H1 (cell line): ENCODE results near the gene LRATD1. TPM values are rescaled to one million over a fixed set of nuclear protein-coding genes. Genes with fewer than 3 reads are reported as not detected.

ENCODE experiments used
- ASH2L ChIP-seq: fragments of 200-600, 300-600 bp; sonication (generic); IDR thresholded peaks from one replicate; pipeline ENCODE4 v1.7.1; 2017; ENCODE audit warnings: low read length
- ATF2 ChIP-seq: IDR thresholded peaks from 2 replicates; pipeline ENCODE4 v1.6.1; 2012; ENCODE audit warnings: low read length, inconsistent platforms
- CREB1 ChIP-seq: IDR thresholded peaks from 2 replicates; pipeline ENCODE4 v1.6.1; 2012; ENCODE audit warnings: inconsistent platforms
- CTBP2 ChIP-seq: IDR thresholded peaks from 2 replicates; pipeline ENCODE4 v1.7.0; 2011; ENCODE audit warnings: borderline replicate concordance, mild to moderate bottlenecking, moderate library complexity, mixed read lengths, low read length; ENCODE audit not compliant: insufficient read depth, insufficient read length
- KDM5A ChIP-seq: fragments of 200-600 bp; IDR thresholded peaks from 2 replicates; pipeline ENCODE4 v1.7.1; 2012; ENCODE audit warnings: mild to moderate bottlenecking, low read length, inconsistent platforms, mixed read lengths
- RBBP5 ChIP-seq: IDR thresholded peaks from 2 replicates; pipeline ENCODE4 v1.7.1; 2012; ENCODE audit warnings: low read depth, mild to moderate bottlenecking, inconsistent platforms, low read length, moderate library complexity, borderline replicate concordance
- RXRA ChIP-seq: IDR thresholded peaks from 2 replicates; pipeline ENCODE4 v1.6.1; 2011; ENCODE audit warnings: low read depth, mild to moderate bottlenecking, low read length, moderate library complexity; ENCODE audit not compliant: insufficient read depth
- polyA plus RNA-seq, 7 experiments: library from polyadenylated mRNA; depleted of rRNA in 3 of 7; stranded (reverse) in 5 of 7; unstranded in 2 of 7; fragments of >200 nt in 5 of 7; fragments of 200-250 nt in 2 of 7; gene quantifications; 1 replicate in 5 of 7; 2 replicates in 1 of 7; 4 replicates in 1 of 7; pipeline versions ENCODE4 v1.2.1 to v1.2.3, GENCODE V29; 2011 to 2013; ENCODE audit warnings: missing spikeins in 2 of 7, mixed read lengths in 2 of 7
- total RNA-seq: library from RNA; stranded (reverse); fragmentation: NEBNext Ultra II Directional; extraction: Animal tissue kit (Norgen Biotek cat#: 25700); gene quantifications from 2 replicates; pipeline ENCODE4 v1.2.1, GENCODE V29; 2021
- TF ChIP-seq, protein P1 (sequence below): fragments of 300-600 bp; sonication (generic); IDR thresholded peaks from 2 replicates; pipeline ENCODE4 v1.7.1; 2012; ENCODE audit warnings: low read length, moderate library complexity, mild to moderate bottlenecking, inconsistent platforms; ENCODE audit not compliant: insufficient replicate concordance

The LRATD1 gene
- total and polyA plus RNA-seq, 2 of the 8 experiments (the other 6 are each of a cell fraction or from before 2014, with no cell fraction given), result 1.2 to 2.3 TPM

DNA sequence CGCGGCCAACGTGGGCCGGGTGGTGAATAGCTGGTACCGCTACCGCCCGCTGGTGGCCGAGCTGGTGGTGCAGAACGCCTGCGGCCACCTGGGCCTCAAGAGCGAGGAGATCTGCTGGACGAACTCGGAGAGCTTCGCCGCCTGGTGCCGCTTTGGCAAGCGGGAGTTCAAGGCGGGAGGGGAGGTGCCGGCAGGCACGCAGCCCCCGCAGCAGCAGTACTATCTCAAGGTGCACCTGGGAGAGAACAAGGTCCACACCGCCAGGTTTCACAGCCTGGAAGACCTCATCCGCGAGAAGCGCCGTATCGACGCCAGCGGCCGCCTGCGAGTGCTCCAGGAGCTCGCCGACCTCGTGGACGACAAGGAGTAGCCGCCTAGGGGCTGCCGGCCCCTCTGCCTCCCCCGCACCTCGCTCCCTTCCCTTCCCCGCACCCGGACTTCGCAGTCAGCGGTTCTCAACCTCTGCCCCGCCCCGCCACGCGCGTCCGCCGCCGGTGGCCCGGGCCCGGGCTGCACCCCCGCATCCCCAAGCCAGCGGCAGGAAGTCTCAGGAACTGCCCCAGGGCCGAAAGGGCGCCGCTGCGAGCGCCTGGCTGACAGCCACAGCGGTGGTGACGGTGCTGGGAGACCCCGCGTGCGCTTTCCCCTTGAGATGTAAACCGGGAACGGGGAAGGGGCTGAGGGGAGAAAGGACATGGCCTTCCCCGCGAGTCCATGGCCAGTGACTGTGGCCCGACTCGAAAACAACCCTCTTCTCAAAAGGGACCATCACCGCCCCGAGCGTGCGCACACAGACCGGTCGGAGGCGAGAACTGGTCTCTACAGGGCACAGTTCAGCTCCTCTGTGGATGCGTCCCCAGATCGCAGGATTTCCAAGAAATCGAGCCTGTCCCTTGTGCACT, 2.2 kb downstream of the LRATD1 start (continued):
- TF ChIP-seq, protein P1, sequence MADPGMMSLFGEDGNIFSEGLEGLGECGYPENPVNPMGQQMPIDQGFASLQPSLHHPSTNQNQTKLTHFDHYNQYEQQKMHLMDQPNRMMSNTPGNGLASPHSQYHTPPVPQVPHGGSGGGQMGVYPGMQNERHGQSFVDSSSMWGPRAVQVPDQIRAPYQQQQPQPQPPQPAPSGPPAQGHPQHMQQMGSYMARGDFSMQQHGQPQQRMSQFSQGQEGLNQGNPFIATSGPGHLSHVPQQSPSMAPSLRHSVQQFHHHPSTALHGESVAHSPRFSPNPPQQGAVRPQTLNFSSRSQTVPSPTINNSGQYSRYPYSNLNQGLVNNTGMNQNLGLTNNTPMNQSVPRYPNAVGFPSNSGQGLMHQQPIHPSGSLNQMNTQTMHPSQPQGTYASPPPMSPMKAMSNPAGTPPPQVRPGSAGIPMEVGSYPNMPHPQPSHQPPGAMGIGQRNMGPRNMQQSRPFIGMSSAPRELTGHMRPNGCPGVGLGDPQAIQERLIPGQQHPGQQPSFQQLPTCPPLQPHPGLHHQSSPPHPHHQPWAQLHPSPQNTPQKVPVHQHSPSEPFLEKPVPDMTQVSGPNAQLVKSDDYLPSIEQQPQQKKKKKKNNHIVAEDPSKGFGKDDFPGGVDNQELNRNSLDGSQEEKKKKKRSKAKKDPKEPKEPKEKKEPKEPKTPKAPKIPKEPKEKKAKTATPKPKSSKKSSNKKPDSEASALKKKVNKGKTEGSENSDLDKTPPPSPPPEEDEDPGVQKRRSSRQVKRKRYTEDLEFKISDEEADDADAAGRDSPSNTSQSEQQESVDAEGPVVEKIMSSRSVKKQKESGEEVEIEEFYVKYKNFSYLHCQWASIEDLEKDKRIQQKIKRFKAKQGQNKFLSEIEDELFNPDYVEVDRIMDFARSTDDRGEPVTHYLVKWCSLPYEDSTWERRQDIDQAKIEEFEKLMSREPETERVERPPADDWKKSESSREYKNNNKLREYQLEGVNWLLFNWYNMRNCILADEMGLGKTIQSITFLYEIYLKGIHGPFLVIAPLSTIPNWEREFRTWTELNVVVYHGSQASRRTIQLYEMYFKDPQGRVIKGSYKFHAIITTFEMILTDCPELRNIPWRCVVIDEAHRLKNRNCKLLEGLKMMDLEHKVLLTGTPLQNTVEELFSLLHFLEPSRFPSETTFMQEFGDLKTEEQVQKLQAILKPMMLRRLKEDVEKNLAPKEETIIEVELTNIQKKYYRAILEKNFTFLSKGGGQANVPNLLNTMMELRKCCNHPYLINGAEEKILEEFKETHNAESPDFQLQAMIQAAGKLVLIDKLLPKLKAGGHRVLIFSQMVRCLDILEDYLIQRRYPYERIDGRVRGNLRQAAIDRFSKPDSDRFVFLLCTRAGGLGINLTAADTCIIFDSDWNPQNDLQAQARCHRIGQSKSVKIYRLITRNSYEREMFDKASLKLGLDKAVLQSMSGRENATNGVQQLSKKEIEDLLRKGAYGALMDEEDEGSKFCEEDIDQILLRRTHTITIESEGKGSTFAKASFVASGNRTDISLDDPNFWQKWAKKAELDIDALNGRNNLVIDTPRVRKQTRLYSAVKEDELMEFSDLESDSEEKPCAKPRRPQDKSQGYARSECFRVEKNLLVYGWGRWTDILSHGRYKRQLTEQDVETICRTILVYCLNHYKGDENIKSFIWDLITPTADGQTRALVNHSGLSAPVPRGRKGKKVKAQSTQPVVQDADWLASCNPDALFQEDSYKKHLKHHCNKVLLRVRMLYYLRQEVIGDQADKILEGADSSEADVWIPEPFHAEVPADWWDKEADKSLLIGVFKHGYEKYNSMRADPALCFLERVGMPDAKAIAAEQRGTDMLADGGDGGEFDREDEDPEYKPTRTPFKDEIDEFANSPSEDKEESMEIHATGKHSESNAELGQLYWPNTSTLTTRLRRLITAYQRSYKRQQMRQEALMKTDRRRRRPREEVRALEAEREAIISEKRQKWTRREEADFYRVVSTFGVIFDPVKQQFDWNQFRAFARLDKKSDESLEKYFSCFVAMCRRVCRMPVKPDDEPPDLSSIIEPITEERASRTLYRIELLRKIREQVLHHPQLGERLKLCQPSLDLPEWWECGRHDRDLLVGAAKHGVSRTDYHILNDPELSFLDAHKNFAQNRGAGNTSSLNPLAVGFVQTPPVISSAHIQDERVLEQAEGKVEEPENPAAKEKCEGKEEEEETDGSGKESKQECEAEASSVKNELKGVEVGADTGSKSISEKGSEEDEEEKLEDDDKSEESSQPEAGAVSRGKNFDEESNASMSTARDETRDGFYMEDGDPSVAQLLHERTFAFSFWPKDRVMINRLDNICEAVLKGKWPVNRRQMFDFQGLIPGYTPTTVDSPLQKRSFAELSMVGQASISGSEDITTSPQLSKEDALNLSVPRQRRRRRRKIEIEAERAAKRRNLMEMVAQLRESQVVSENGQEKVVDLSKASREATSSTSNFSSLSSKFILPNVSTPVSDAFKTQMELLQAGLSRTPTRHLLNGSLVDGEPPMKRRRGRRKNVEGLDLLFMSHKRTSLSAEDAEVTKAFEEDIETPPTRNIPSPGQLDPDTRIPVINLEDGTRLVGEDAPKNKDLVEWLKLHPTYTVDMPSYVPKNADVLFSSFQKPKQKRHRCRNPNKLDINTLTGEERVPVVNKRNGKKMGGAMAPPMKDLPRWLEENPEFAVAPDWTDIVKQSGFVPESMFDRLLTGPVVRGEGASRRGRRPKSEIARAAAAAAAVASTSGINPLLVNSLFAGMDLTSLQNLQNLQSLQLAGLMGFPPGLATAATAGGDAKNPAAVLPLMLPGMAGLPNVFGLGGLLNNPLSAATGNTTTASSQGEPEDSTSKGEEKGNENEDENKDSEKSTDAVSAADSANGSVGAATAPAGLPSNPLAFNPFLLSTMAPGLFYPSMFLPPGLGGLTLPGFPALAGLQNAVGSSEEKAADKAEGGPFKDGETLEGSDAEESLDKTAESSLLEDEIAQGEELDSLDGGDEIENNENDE, result no peak
- TF ChIP-seq ATF2, result no peak
- no peak for TF ChIP-seq KDM5A
- TF ChIP-seq CTBP2, result no peak
- TF ChIP-seq ASH2L, result peak; percentile 71
- TF ChIP-seq RBBP5, result peak; percentile 14; the same call in 1 of the 2 replicates
- peak; percentile 47 for TF ChIP-seq CREB1
- no peak for TF ChIP-seq RXRA
